GM18951 (cell line): Measurements from ENCODE around the gene RNU6-8.

Source experiments
- POLR2A ChIP-seq: IDR thresholded peaks from 4 replicates; pipeline ENCODE4 v1.6.1; 2011; ENCODE audit warnings: mild to moderate bottlenecking; ENCODE audit not compliant: insufficient read length, insufficient read depth; ENCODE audit errors: extremely low read depth
- in situ Hi-C: fragments of 300-500 bp; cut with MboI; formaldehyde crosslinking; loops from one replicate; pipeline ENCODE4 v1.12.0; 2022; ENCODE audit warnings: low sequenced_read_pairs, mixed read lengths, inconsistent platforms; ENCODE audit not compliant: unreplicated experiment

The RNU6-8 gene

GRCh38 chr14:32202998-32203882 is at the start of gene RNU6-8:
RNU6-8 (minus strand) TSS chr14:32203269.
- TF ChIP-seq POLR2A, result peak; percentile 58
- in situ Hi-C loops, result loop anchor here (10.0 kb wide), 1 partner anchor 128 kb away; the partner anchor contains the start of gene ARHGAP5

GRCh38 chr14:32252030-32252670 is 49.1 kb upstream of the RNU6-8 start:
- in situ Hi-C loops, result loop anchor here (5.0 to 25.0 kb wide), 2 partner anchors 180 to 740 kb away; no protein-coding TSS in a partner anchor
- TF ChIP-seq POLR2A, result no peak

GRCh38 chr14:32251530-32251929 is 48.5 kb upstream of the RNU6-8 start:
- no peak for TF ChIP-seq POLR2A
- in situ Hi-C loops, result loop anchor here (5.0 to 25.0 kb wide), 2 partner anchors 179 to 739 kb away; no protein-coding TSS in a partner anchor

GRCh38 chr14:32250681-32251080 is 47.6 kb upstream of the RNU6-8 start:
- in situ Hi-C loops, result loop anchor here (5.0 to 25.0 kb wide), 2 partner anchors 178 to 738 kb away; no protein-coding TSS in a partner anchor
- TF ChIP-seq POLR2A, result no peak

- in situ Hi-C loops, result loop anchor here (5.0 to 25.0 kb wide), 3 partner anchors 177 to 737 kb away; no protein-coding TSS in a partner anchor
Observed at GRCh38 chr14:32249780-32250179, 46.7 kb upstream of the RNU6-8 start.

GRCh38 chr14:32249371-32249770 is 46.3 kb upstream of the RNU6-8 start:
- in situ Hi-C loops, result loop anchor here (25.0 kb wide), 1 partner anchor 337 kb away; no protein-coding TSS in a partner anchor
- no peak for TF ChIP-seq POLR2A

More at GRCh38 chr14:32249780-32250179, 46.7 kb upstream of the RNU6-8 start:
- no peak for TF ChIP-seq POLR2A

GRCh38 chr14:32246751-32247150 is 43.7 kb upstream of the RNU6-8 start:
- TF ChIP-seq POLR2A, result no peak
- in situ Hi-C loops, result loop anchor here (25.0 kb wide), 1 partner anchor 334 kb away; no protein-coding TSS in a partner anchor

GRCh38 chr14:32244404-32244803 is 41.3 kb upstream of the RNU6-8 start:
- in situ Hi-C loops, result loop anchor here (25.0 kb wide), 1 partner anchor 332 kb away; no protein-coding TSS in a partner anchor
- TF ChIP-seq POLR2A, result no peak

- in situ Hi-C loops, result loop anchor here (25.0 kb wide), 1 partner anchor 321 kb away; no protein-coding TSS in a partner anchor
- TF ChIP-seq POLR2A, result no peak
Observed at GRCh38 chr14:32233260-32233659, 30.2 kb upstream of the RNU6-8 start.

- TF ChIP-seq POLR2A, result no peak
- in situ Hi-C loops, result loop anchor here (25.0 kb wide), 1 partner anchor 320 kb away; no protein-coding TSS in a partner anchor
Observed at GRCh38 chr14:32232481-32232880, 29.4 kb upstream of the RNU6-8 start.

- no peak for TF ChIP-seq POLR2A
- in situ Hi-C loops, result loop anchor here (25.0 kb wide), 1 partner anchor 318 kb away; no protein-coding TSS in a partner anchor
Observed at GRCh38 chr14:32230695-32231280, 27.7 kb upstream of the RNU6-8 start.

GRCh38 chr14:32230181-32230580 is 27.1 kb upstream of the RNU6-8 start:
- no peak for TF ChIP-seq POLR2A
- in situ Hi-C loops, result loop anchor here (25.0 kb wide), 1 partner anchor 318 kb away; no protein-coding TSS in a partner anchor
